ENCODE measurements around the gene TNS1.

TNS1 gene

GRCh38 chr2:218028562-218029348, 26.0 kb upstream of the TNS1 start:
- Histone ChIP-seq H3K27ac (ENCODE audit: low read length) (no peak overlapping the region), H3K4me3 (ENCODE audit: low read depth in 1 of 2, low read length in 2 of 2) (no peak overlapping the region), H3K27me3 (ENCODE audit: low read depth, low read length) (no peaks in the 10 kb centered on the region), H3K9me3 (ENCODE audit: control insufficient read depth in 1 of 2, low read length in 2 of 2) (no peaks in the 10 kb centered on the region), H3K4me1 (ENCODE audit: control insufficient read depth in 1 of 2, insufficient read depth in 2 of 2, low read length in 2 of 2) (peaks cover 0 to 3% of the 10 kb centered on the region in 2 donors), H3K36me3 (ENCODE audit: control insufficient read depth in 1 of 2, insufficient read depth in 2 of 2, low read length in 2 of 2) (no peaks in the 10 kb centered on the region)

GRCh38 chr2:218028189-218028495, 25.3 kb upstream of the TNS1 start:
- H3K36me3 ChIP-seq (ENCODE audit: control insufficient read depth in 1 of 2, insufficient read depth in 2 of 2, low read length in 2 of 2) = no peaks in the 10 kb centered on the region
- H3K27ac ChIP-seq (ENCODE audit: low read length) = no peak overlapping the region
- no peak overlapping the region for H3K4me3 ChIP-seq (ENCODE audit: low read depth in 1 of 2, low read length in 2 of 2)
- no peaks in the 10 kb centered on the region for H3K9me3 ChIP-seq (ENCODE audit: control insufficient read depth in 1 of 2, low read length in 2 of 2)
- peaks cover 0 to 3% of the 10 kb centered on the region in 2 donors for H3K4me1 ChIP-seq (ENCODE audit: control insufficient read depth in 1 of 2, insufficient read depth in 2 of 2, low read length in 2 of 2)
- no peaks in the 10 kb centered on the region for H3K27me3 ChIP-seq (ENCODE audit: low read depth, low read length)

- Histone ChIP-seq H3K4me1 (ENCODE audit: control insufficient read depth in 1 of 2, insufficient read depth in 2 of 2, low read length in 2 of 2) (peaks cover 0 to 3% of the 10 kb centered on the region in 2 donors), H3K27ac (ENCODE audit: low read length) (no peak overlapping the region), H3K27me3 (ENCODE audit: low read depth, low read length) (no peaks in the 10 kb centered on the region), H3K36me3 (ENCODE audit: control insufficient read depth in 1 of 2, insufficient read depth in 2 of 2, low read length in 2 of 2) (no peaks in the 10 kb centered on the region), H3K9me3 (ENCODE audit: control insufficient read depth in 1 of 2, low read length in 2 of 2) (no peaks in the 10 kb centered on the region), H3K4me3 (ENCODE audit: low read depth in 1 of 2, low read length in 2 of 2) (no peak overlapping the region)
These were observed 24.8 kb upstream of the TNS1 start for GRCh38 chr2:218027426-218028188.

- Histone ChIP-seq H3K9me3 (ENCODE audit: control insufficient read depth in 1 of 2, low read length in 2 of 2) (no peaks in the 10 kb centered on the region), H3K4me1 (ENCODE audit: control insufficient read depth in 1 of 2, insufficient read depth in 2 of 2, low read length in 2 of 2) (peaks cover 0 to 4% of the 10 kb centered on the region in 2 donors), H3K27me3 (ENCODE audit: low read depth, low read length) (no peaks in the 10 kb centered on the region), H3K4me3 (ENCODE audit: low read depth in 1 of 2, low read length in 2 of 2) (no peak overlapping the region), H3K27ac (ENCODE audit: low read length) (no peak overlapping the region), H3K36me3 (ENCODE audit: control insufficient read depth in 1 of 2, insufficient read depth in 2 of 2, low read length in 2 of 2) (no peaks in the 10 kb centered on the region)
These were observed 24.1 kb upstream of the TNS1 start for GRCh38 chr2:218026676-218027425.

- Histone ChIP-seq H3K4me3 (ENCODE audit: low read depth in 1 of 2, low read length in 2 of 2) (no peak overlapping the region), H3K27ac (ENCODE audit: low read length) (no peak overlapping the region), H3K27me3 (ENCODE audit: low read depth, low read length) (no peaks in the 10 kb centered on the region), H3K36me3 (ENCODE audit: control insufficient read depth in 1 of 2, insufficient read depth in 2 of 2, low read length in 2 of 2) (no peaks in the 10 kb centered on the region), H3K9me3 (ENCODE audit: control insufficient read depth in 1 of 2, low read length in 2 of 2) (no peaks in the 10 kb centered on the region), H3K4me1 (ENCODE audit: control insufficient read depth in 1 of 2, insufficient read depth in 2 of 2, low read length in 2 of 2) (peaks cover 0 to 10% of the 10 kb centered on the region in 2 donors)
These were observed 23.4 kb upstream of the TNS1 start for GRCh38 chr2:218026244-218026643.

- Histone ChIP-seq H3K4me3 (ENCODE audit: low read depth in 1 of 2, low read length in 2 of 2) (no peak overlapping the region), H3K27ac (ENCODE audit: low read length) (no peak overlapping the region), H3K27me3 (ENCODE audit: low read depth, low read length) (no peaks in the 10 kb centered on the region), H3K36me3 (ENCODE audit: control insufficient read depth in 1 of 2, insufficient read depth in 2 of 2, low read length in 2 of 2) (no peaks in the 10 kb centered on the region), H3K9me3 (ENCODE audit: control insufficient read depth in 1 of 2, low read length in 2 of 2) (no peaks in the 10 kb centered on the region), H3K4me1 (ENCODE audit: control insufficient read depth in 1 of 2, insufficient read depth in 2 of 2, low read length in 2 of 2) (peaks cover 0 to 10% of the 10 kb centered on the region in 2 donors)
These were observed 22.1 kb upstream of the TNS1 start for GRCh38 chr2:218024871-218025270.

- Histone ChIP-seq H3K4me1 (ENCODE audit: control insufficient read depth in 1 of 2, insufficient read depth in 2 of 2, low read length in 2 of 2) (peaks cover 0 to 14% of the 10 kb centered on the region in 2 donors), H3K36me3 (ENCODE audit: control insufficient read depth in 1 of 2, insufficient read depth in 2 of 2, low read length in 2 of 2) (no peaks in the 10 kb centered on the region), H3K27ac (ENCODE audit: low read length) (no peak overlapping the region), H3K27me3 (ENCODE audit: low read depth, low read length) (no peaks in the 10 kb centered on the region), H3K9me3 (ENCODE audit: control insufficient read depth in 1 of 2, low read length in 2 of 2) (no peaks in the 10 kb centered on the region), H3K4me3 (ENCODE audit: low read depth in 1 of 2, low read length in 2 of 2) (no peak overlapping the region)
These were observed 21.5 kb upstream of the TNS1 start for GRCh38 chr2:218024336-218024735.

GRCh38 chr2:218023636-218024035, 20.8 kb upstream of the TNS1 start:
- Histone ChIP-seq H3K9me3 (ENCODE audit: control insufficient read depth in 1 of 2, low read length in 2 of 2) (no peaks in the 10 kb centered on the region), H3K36me3 (ENCODE audit: control insufficient read depth in 1 of 2, insufficient read depth in 2 of 2, low read length in 2 of 2) (no peaks in the 10 kb centered on the region), H3K4me3 (ENCODE audit: low read depth in 1 of 2, low read length in 2 of 2) (no peak overlapping the region), H3K4me1 (ENCODE audit: control insufficient read depth in 1 of 2, insufficient read depth in 2 of 2, low read length in 2 of 2) (peaks cover 0 to 12% of the 10 kb centered on the region in 2 donors), H3K27ac (ENCODE audit: low read length) (no peak overlapping the region), H3K27me3 (ENCODE audit: low read depth, low read length) (no peaks in the 10 kb centered on the region)

GRCh38 chr2:218022851-218023530, 20.2 kb upstream of the TNS1 start:
- H3K27ac ChIP-seq (ENCODE audit: low read length) = no peak overlapping the region
- no peaks in the 10 kb centered on the region for H3K36me3 ChIP-seq (ENCODE audit: control insufficient read depth in 1 of 2, insufficient read depth in 2 of 2, low read length in 2 of 2)
- H3K9me3 ChIP-seq (ENCODE audit: control insufficient read depth in 1 of 2, low read length in 2 of 2) = no peaks in the 10 kb centered on the region
- H3K4me3 ChIP-seq (ENCODE audit: low read depth in 1 of 2, low read length in 2 of 2) = no peak overlapping the region
- no peaks in the 10 kb centered on the region for H3K27me3 ChIP-seq (ENCODE audit: low read depth, low read length)
- peaks cover 0 to 16% of the 10 kb centered on the region in 2 donors for H3K4me1 ChIP-seq (ENCODE audit: control insufficient read depth in 1 of 2, insufficient read depth in 2 of 2, low read length in 2 of 2)

GRCh38 chr2:218022131-218022850, 19.5 kb upstream of the TNS1 start:
- H3K4me1 ChIP-seq (ENCODE audit: control insufficient read depth in 1 of 2, insufficient read depth in 2 of 2, low read length in 2 of 2) = peaks cover 0 to 21% of the 10 kb centered on the region in 2 donors
- H3K27me3 ChIP-seq (ENCODE audit: low read depth, low read length) = no peaks in the 10 kb centered on the region
- H3K27ac ChIP-seq (ENCODE audit: low read length) = no peak overlapping the region
- no peaks in the 10 kb centered on the region for H3K9me3 ChIP-seq (ENCODE audit: control insufficient read depth in 1 of 2, low read length in 2 of 2)
- H3K4me3 ChIP-seq (ENCODE audit: low read depth in 1 of 2, low read length in 2 of 2) = no peak overlapping the region
- H3K36me3 ChIP-seq (ENCODE audit: control insufficient read depth in 1 of 2, insufficient read depth in 2 of 2, low read length in 2 of 2) = no peaks in the 10 kb centered on the region

All from muscle layer of duodenum (tissue), 2 donors.